Calu3 (cell line): Measurements from ENCODE around the gene EPM2AIP1. TPM values are rescaled to one million over a fixed set of nuclear protein-coding genes. Genes with fewer than 3 reads are reported as not detected.
A peak's percentile ranks its signal among the peaks of the same experiment; 100 is the strongest.
"Not testable (repeated sequence)": the region's sequence is repeated elsewhere in the genome, so short reads cannot be mapped to it uniquely, and the experiment has no call there.

Source experiments
- BruUV-seq: library from RNA; stranded (reverse); fragments of 400-500 nt; replicated peaks from 2 replicates; lab custom pipeline; 2021; lab: Mats Ljungman, UMichigan
- CTCF ChIA-PET: fragments of 300-600 bp; sonication (Branson Sonifier 250); formaldehyde crosslinking; loops from one replicate; lab custom pipeline; 2022; ENCODE audit warnings: antibody characterized with exemption; lab: Charles Lee
- DNase-seq: peaks from one replicate; pipeline ENCODE4 v3.0.0; 2022
- H3K27ac Mint-ChIP-seq: one replicate; pipeline ENCODE4 v1.8.0; 2022; ENCODE audit warnings: mixed read lengths; ENCODE audit not compliant: unreplicated experiment
- H3K27me3 Mint-ChIP-seq: one replicate; pipeline ENCODE4 v1.8.0; 2022; ENCODE audit warnings: mixed read lengths; ENCODE audit not compliant: unreplicated experiment
- H3K36me3 Mint-ChIP-seq: one replicate; pipeline ENCODE4 v1.8.0; 2022; ENCODE audit warnings: mild to moderate bottlenecking, moderate library complexity, mixed read lengths; ENCODE audit not compliant: insufficient read depth, unreplicated experiment
- H3K4me1 Mint-ChIP-seq: one replicate; pipeline ENCODE4 v1.8.0; 2022; ENCODE audit warnings: mild to moderate bottlenecking, low read depth, mixed read lengths; ENCODE audit not compliant: unreplicated experiment
- H3K4me3 Mint-ChIP-seq: one replicate; pipeline ENCODE4 v1.8.0; 2022; ENCODE audit warnings: mild to moderate bottlenecking, low read depth, moderate library complexity, mixed read lengths; ENCODE audit not compliant: unreplicated experiment
- H3K9me3 Mint-ChIP-seq: one replicate; pipeline ENCODE4 v1.8.0; 2022; ENCODE audit warnings: low read depth, mixed read lengths; ENCODE audit not compliant: unreplicated experiment
- CTCF ChIP-seq: fragments of 200-600 bp; IDR thresholded peaks from one replicate; pipeline ENCODE4 v1.8.0; 2022; ENCODE audit warnings: antibody characterized with exemption; ENCODE audit not compliant: unreplicated experiment
- intact Hi-C: fragments of 100-400 bp; cut with micrococcal nuclease; formaldehyde crosslinking; loops from one replicate; pipeline ENCODE4 v1.10.0; 2022; ENCODE audit not compliant: unreplicated experiment
- total RNA-seq: library from RNA; stranded (reverse); gene quantifications from 2 replicates; pipeline ENCODE4 v1.2.3, GENCODE V29; 2022

Gene EPM2AIP1
- total RNA-seq, 1 experiment from 2014 or later, result 13.2 TPM

GRCh38 chr3:36964817-36965216 is 28.1 kb downstream of the EPM2AIP1 start:
- Mint-ChIP-seq H3K4me3 (peak overlapping the region; percentile 14), H3K36me3 (no peaks in the 10 kb centered on the region)

GRCh38 chr3:36964331-36964730 is 28.6 kb downstream of the EPM2AIP1 start:
- Mint-ChIP-seq H3K36me3 (no peaks in the 10 kb centered on the region), H3K9me3 (no peaks in the 10 kb centered on the region), H3K27me3 (no peaks in the 10 kb centered on the region), H3K4me1 (peaks cover 14% of the 10 kb centered on the region), H3K27ac (no peak overlapping the region), H3K4me3 (no peak overlapping the region)
- CTCF ChIA-PET, result no interaction called here
- no peak for DNase-seq
- no peak for TF ChIP-seq CTCF
- BruUV-seq, result no TSS peak
- intact Hi-C loops, result no loop called here

More at GRCh38 chr3:36964817-36965216, 28.1 kb downstream of the EPM2AIP1 start:
- Mint-ChIP-seq H3K4me1 (peaks cover 14% of the 10 kb centered on the region), H3K27ac (peak overlapping the region; percentile 28), H3K9me3 (no peaks in the 10 kb centered on the region), H3K27me3 (no peaks in the 10 kb centered on the region)
- no TSS peak for BruUV-seq
- no peak for TF ChIP-seq CTCF
- intact Hi-C loops, result no loop called here
- CTCF ChIA-PET, result no interaction called here
- DNase-seq, result no peak

DNA sequence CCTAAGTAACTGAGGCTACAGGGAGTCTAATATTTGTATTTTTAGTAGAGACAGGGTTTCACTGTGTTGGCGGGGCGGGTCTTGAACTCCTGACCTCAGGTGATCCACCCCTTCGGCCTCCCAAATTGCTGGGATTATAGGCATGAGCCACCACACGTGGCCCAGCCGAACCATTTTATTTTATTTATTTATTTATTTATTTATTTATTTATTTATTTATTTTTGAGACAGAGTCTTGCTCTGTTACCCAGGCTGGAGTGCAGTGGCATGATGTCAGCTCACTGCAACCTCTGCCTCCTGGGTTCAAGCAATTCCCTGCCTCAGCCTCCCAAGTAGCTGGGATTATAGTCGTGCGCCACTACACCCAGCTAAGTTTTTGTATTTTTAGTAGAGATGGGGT is 29.9 kb downstream of the EPM2AIP1 start:
- H3K27me3 Mint-ChIP-seq, H3K4me3 Mint-ChIP-seq, H3K27ac Mint-ChIP-seq, DNase-seq, BruUV-seq, intact Hi-C loops, H3K9me3 Mint-ChIP-seq, H3K36me3 Mint-ChIP-seq: not testable (repeated sequence)
- peaks cover 21% of the 10 kb centered on the region for H3K4me1 Mint-ChIP-seq
- CTCF ChIA-PET, result interaction anchor here (0.6 kb wide), 1 partner anchor 1675 kb away, joined by 3 read pairs; no protein-coding TSS in a partner anchor

- Mint-ChIP-seq H3K4me3 (no peak overlapping the region), H3K27ac (no peak overlapping the region), H3K27me3 (peaks cover 7% of the 10 kb centered on the region), H3K36me3 (no peaks in the 10 kb centered on the region), H3K4me1 (peaks cover 23% of the 10 kb centered on the region), H3K9me3 (no peaks in the 10 kb centered on the region)
- DNase-seq, result no peak
- no TSS peak for BruUV-seq
- TF ChIP-seq CTCF, result no peak
- CTCF ChIA-PET, result interaction anchor here (1.1 kb wide), 1 partner anchor 56 kb away, joined by 3 read pairs; no protein-coding TSS in a partner anchor
- intact Hi-C loops, result no loop called here
Observed at GRCh38 chr3:36960502-36960901, 32.4 kb downstream of the EPM2AIP1 start.

DNA sequence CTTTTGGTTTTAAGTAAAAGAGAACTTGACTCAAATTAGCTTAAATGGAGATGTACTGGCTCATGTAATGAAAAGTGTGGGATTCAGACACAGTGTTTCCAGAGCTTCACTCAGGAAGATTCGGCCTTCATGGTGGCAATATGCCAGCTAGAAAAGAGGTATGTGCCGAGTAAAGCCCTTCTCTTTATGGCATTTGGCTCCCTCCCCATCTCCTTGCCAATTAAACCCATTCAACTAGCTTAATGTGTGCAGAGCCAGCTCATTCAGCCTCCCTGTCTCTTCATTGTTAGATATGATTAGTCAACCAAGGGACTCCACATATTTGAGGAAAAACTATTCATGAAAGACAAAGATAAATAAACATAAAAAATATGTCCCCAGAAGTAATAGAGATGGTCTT is 33.1 kb downstream of the EPM2AIP1 start:
- no peak overlapping the region for H3K4me3 Mint-ChIP-seq
- DNase-seq, result no peak
- TF ChIP-seq CTCF, result no peak
- intact Hi-C loops, result loop anchor here (2.0 kb wide), 3 partner anchors 53 to 231 kb away; no protein-coding TSS in a partner anchor
- CTCF ChIA-PET, result interaction anchor here (1.1 to 1.5 kb wide), 2 partner anchors 55 to 91 kb away, joined by 3 to 13 read pairs; no protein-coding TSS in a partner anchor
- H3K27me3 Mint-ChIP-seq, result peaks cover 14% of the 10 kb centered on the region
- BruUV-seq, result no TSS peak
- no peak overlapping the region for H3K27ac Mint-ChIP-seq
- no peaks in the 10 kb centered on the region for H3K36me3 Mint-ChIP-seq
- peaks cover 16% of the 10 kb centered on the region for H3K4me1 Mint-ChIP-seq
- no peaks in the 10 kb centered on the region for H3K9me3 Mint-ChIP-seq
